Stimulated activated CD4-positive, alpha-beta T cell treated with anti-CD3 and anti-CD28 coated beads, Interleukin-15, amount 100 ng/mL, for 1 hour (primary cell): ENCODE data around the gene NR2F2.

ENCODE experiments used
- DNase-seq, 2 donors: peaks; one replicate each; pipeline ENCODE4 v3.0.0-alpha.2; 2020; ENCODE audit warnings: low read depth in 1 of 2, low spot score in 1 of 2

NR2F2 gene

DNA sequence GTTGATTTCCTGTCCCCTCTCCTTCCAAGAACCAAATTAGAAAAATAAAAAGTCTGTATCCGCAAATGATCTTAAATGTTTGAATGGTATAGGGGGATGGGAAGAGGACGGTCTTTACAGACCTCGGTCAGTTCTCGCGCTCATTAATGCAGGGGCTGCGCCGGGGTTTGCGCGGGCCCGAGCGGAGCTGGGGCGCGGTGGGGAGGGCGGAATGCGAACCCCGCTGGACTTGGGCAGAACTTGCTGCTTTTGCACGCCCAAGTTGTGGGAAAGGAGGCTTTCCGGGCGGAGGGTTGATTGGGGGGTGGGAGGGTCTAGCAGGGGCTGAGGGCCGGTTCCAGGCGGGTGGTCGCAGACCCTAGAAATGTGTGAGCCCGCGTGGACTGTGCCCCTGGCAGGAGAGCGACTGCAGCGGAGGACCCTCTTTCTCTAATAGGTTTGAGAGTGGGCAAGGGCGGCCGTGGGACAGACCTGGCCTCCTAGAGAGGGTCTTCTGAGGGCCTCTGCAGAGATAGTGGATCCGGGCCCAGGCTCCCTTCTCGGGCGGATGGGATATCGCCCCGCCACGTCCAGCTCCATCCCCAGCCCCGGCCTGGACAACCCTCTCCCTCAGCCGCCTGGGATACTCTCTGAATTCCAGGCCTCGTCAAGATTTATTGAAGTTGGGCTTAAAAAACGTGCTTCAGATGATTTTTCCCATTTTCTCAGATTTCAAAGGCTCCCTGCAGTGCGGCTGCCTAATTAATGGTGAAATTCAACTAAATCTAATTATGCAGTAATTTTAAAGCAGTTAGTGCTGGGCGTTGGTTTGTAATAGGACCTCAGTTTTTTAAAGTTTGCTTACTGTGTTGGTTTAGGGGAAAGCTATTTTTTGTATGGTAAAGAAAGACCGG lies 11.3 kb downstream of the NR2F2 start:
- no peak for DNase-seq

DNA sequence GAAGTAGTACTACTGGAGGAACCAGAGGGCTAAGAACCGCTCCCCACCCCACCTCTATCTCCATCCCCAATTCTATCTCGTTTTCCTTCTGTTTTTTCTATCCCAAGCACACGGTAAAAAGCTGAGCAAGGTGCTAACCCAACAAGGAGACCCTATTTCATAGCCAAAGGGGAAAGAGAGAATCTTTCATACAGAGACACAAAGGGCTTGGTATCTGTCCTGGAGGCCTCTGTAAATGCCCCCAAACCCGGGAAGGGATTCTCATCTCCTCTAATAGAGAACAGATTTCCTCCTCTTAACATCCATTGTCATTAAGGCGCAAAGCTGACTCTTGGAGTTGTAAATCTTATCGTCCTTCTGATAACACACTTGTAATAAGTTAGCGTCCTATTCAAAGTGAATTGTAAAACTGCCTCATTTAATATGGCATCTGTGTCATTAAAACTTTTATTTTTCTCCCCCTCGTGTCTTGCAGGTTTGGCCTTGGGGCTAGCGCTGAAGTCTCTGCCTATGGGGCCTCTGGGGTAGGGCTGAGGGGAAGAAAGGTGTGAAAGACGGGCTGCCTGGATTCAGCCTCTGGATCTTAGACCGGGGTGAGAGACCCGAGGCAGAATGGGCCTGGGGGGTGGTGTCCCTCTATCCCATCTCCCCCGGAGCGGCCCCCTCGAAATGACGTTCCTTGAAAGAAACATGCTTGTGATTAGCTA lies 12.1 kb downstream of the NR2F2 start:
- DNase-seq, result no peak

DNA sequence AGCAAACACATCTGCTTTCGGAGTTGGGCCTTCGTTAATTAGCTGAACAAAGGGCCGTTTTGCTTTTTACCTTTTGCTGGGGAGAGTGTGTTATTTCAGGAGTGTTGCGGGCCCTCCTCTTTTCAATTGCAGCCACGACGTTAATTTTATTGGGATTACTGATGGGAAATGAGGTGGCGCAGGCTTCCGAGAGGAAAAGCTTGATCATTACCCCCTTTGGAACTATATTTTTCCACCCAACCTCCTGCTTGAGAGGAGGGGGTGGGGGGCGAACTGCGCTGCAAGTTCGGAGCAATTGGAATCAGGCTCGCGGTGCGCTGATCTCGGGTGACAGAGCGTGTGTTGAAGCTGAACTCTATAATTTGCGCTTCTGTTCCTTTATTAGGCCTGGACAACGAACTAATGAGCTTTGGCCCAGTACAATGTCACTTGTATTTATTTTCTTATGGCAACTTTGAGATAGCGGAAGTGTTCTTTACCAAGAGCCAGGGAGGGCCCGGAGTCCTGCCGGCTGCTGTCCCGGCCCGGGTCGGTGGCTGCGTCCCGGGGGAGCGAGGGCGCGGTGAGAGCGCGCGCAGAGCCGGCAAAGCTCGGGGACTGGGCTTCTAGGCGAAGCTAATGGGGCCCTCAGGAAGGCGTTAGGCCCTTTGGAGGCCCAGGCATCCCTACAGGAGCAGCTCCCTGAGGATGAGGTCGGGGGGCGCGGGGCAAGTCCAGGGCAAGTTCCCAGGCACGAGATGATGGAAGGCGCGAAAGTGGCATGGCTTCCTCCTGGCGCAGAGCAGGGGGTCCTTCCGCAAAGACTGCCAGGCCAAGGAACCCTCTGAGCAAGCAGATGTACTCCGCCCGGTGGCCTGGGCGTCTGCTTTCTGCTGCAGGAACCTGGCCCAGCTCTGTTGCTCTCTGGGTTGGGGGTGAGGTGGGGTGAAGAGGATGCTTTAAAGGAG lies 12.9 kb downstream of the NR2F2 start:
- no peak for DNase-seq

- no peak for DNase-seq
Measured at GRCh38 chr15:96344060-96344705, 13.7 kb downstream of the NR2F2 start.

GRCh38 chr15:96344706-96345559 lies 14.4 kb downstream of the NR2F2 start:
- no peak for DNase-seq

- no peak for DNase-seq
Measured at GRCh38 chr15:96345560-96346399, 15.3 kb downstream of the NR2F2 start.

GRCh38 chr15:96346409-96346970 lies 16.0 kb downstream of the NR2F2 start:
- no peak for DNase-seq

GRCh38 chr15:96347181-96348111 lies 16.9 kb downstream of the NR2F2 start:
- DNase-seq, result no peak

DNA sequence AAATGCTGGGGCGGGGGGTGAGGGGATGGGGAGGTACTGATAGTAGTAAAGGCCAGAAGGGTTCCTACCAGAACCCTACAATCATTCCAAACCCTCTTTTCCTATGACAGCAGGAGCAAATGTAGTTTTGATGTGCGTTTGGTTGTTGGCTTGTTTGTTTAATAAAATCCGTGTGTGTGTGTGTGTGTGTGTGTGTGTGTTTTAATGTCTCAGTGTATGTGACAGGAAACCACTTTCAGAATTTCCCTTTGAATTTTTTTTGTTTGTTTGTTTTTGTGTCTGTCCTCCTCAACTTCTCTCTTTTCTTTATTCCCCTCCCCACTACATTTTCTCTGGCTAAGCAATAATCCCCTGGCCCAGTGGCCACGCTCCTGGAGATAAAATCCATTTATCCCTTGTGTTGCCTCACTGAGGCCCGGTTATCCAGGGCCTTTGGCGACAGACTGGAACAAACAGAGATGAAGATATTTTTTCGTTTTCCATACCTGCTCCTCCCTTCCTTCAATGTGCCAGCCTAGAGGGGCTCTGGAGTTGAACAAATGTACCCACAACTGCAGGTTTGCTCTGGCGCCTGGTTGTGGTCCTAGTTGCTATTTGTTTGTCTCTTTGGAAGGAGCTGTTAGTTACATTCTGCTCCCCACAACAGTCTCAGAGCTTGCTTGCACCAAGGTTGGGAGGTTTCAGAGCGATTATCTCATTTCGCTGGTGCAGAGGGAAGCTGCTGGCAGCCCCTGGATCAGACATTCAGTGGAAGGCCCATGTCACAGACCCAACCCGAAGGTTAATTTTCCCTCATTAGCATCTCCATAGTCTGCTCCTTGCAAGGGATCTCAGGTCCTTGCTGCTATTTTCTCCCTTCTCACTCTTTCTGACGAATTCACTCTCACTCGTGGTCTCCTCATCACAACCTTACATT lies 17.9 kb downstream of the NR2F2 start:
- DNase-seq, result no peak

DNA sequence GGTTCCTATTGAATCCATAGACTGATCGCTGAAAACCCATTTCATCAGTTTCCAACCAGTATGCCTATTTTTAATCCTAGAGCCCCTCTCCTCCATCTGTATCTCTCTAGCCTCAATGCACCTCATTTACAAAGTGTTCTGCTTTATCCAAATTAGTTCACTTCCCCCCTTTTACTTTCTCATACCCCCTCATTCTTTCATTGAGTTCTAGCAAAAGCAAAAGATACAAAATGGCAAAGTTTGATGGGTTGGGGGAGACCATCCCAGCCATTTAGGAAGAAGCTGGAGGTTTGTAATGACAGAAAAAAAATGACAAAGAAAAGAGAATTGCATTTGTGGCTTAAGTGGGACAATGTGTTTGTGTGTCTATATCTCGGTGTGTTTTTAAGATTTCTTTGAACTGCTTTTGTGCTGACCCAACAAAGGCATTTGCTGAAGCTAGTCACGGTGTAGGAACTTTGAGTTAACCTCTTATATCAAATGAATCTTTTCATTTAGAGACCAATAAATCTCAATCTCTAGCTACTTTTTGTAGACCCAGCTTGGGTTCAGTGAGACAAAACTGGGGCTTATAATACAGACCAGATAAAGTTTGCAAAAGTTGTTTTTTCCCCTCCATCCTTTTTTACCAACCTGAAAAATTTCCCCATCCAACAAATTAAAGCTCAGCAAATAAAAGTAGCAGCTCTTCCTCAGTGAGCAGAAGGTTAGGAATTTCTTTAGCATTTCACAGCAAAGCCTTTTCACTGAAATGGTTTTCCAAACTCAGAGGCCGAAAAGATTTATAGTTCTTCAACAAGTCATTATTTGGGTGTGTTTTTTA lies 18.7 kb downstream of the NR2F2 start:
- no peak for DNase-seq

DNA sequence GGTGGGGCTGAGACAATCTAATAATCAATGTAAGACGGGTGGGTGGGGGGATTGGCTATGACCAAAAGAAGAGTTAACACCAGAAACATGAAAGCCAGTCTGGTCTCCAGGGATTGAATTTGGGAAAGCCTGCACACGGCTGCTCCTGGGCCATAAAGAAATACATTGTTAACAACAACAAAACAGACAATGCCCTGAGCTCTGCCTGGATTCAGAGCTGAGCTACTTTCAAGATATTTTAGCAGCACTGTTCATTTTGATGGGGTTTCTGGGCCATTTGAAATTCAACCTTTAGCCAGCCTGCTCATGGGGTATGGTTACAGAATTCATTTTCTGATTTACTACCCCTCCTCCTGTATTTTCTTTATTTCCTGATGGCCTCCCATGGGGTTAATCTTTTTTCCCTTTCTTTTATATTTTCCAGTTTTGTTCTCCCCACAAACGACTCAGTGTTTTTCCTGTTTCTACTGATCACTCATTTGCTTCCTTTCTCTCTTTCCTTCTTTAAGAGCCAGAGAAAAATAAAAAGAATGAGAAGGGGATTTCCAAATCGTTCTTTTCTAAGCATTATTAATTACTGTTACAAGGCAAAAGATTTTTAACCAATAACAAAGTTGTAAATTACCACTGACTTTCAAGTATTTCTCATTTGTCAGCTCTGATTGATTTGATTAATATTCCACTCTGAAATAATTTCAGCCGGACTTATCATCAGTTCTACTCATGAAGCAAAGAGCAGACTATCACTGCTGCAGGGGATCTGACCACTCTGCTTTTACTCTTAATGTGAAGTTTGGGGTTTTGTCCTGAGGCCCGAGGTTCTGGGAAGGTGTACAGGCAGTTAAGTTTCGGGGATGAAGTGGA lies 19.6 kb downstream of the NR2F2 start:
- DNase-seq, result no peak

- no peak for DNase-seq
Measured at GRCh38 chr15:96350934-96351724, 20.6 kb downstream of the NR2F2 start.

DNA sequence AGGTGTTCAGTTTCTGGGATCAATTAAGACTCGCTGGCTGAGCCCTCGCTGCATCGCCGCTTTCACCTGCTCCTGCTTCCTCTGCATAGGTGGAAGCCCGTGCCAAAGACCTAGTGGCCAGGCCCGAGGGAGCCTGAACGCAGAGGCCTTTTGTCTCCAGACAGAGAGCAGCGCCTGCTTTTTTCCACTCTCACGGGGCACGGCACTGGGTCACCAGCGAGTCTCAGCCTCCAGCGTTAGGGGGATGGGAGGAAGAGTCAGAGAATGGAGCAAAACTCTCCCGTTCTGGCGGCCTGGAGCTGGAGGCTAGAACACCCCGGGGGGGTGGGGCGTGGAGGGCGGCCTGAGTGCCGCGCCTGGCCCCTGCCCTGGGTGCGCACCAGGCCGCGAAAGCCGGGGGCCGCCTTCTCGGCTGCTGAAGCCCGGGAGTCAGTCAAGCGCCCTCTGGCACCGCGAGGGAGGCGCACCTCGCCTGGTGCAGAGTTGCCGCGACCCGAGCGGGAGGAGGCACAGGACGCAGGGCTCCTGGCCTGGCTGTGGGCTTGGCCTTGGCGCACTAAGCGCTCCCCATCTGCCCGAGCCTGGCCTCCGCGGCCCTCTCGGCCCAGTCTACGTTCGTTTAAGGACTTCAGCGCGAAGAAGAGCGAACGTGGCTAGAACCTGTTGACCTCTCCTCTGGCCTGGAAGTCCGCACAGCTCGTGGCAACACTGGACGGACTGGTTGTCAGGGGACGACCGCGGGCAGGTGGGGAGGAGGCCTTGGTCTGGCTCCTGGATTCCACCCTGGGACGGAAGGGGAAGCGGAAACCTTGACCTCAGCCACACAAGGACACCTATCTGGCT lies 21.5 kb downstream of the NR2F2 start:
- DNase-seq, result no peak
